NCI-H1048 (cell line): ENCODE results near the gene MCRS1.
"Not testable (repeated sequence)": the region's sequence is repeated elsewhere in the genome, so short reads cannot be mapped to it uniquely, and the experiment has no call there.

Experiments used
- DNase-seq: peaks from one replicate; lab custom pipeline; 2025; lab: John Stamatoyannopoulos, UW

MCRS1 gene

GRCh38 chr12:49541140-49541861 lies 26.6 kb downstream of the MCRS1 start:
- no peak for DNase-seq

- no peak for DNase-seq
These were observed 27.5 kb downstream of the MCRS1 start for GRCh38 chr12:49540229-49541139.

- DNase-seq, result no peak
These were observed 28.3 kb downstream of the MCRS1 start for GRCh38 chr12:49539406-49540228.

- peak; percentile 51 for DNase-seq
These were observed 29.2 kb downstream of the MCRS1 start, which contains the start of gene KCNH3 for GRCh38 chr12:49538510-49539403. TSS of gene KCNH3 (plus strand) at chr12:49539030. CDS start at chr12:49539417, 387 bp downstream.

GRCh38 chr12:49537752-49538509 lies 30.0 kb downstream of the MCRS1 start:
- no peak for DNase-seq

GRCh38 chr12:49537231-49537751 lies 30.7 kb downstream of the MCRS1 start:
- DNase-seq, result no peak

- DNase-seq, result no peak
These were observed 31.3 kb downstream of the MCRS1 start for GRCh38 chr12:49536526-49537071.

GRCh38 chr12:49535921-49536525 lies 31.9 kb downstream of the MCRS1 start:
- no peak for DNase-seq

- DNase-seq, result no peak
These were observed 33.1 kb downstream of the MCRS1 start for GRCh38 chr12:49534731-49535278.

GRCh38 chr12:49534122-49534521 lies 33.8 kb downstream of the MCRS1 start:
- DNase-seq, result not testable (repeated sequence)

- no peak for DNase-seq
These were observed 34.6 kb downstream of the MCRS1 start for GRCh38 chr12:49533331-49533730.

GRCh38 chr12:49531745-49532144 lies 36.2 kb downstream of the MCRS1 start:
- no peak for DNase-seq

GRCh38 chr12:49529414-49529813 lies 38.5 kb downstream of the MCRS1 start:
- no peak for DNase-seq

GRCh38 chr12:49527361-49528130 lies 40.4 kb downstream of the MCRS1 start:
- no peak for DNase-seq

GRCh38 chr12:49525942-49526341 lies 42.0 kb downstream of the MCRS1 start:
- no peak for DNase-seq

GRCh38 chr12:49524660-49525324 lies 43.1 kb downstream of the MCRS1 start:
- no peak for DNase-seq

GRCh38 chr12:49521389-49521788 lies 46.6 kb downstream of the MCRS1 start:
- no peak for DNase-seq

GRCh38 chr12:49519574-49519936 lies 48.4 kb downstream of the MCRS1 start:
- DNase-seq, result no peak
